ENCODE results near the gene KDM5B.

The KDM5B gene

GRCh38 chr1:202815120-202815519 is 6.9 kb upstream of the KDM5B start:
- no peak for TF ChIP-seq CTCF (IDR thresholded peaks at IDR 0.05; ENCODE audit: control insufficient read depth, insufficient read depth, low read depth, low read length, missing control alignments)
- no peak overlapping the region for H3K4me3 ChIP-seq (ENCODE audit: control insufficient read depth, low read depth, low read length)
- no peak for DNase-seq (ENCODE audit: low read depth)

DNA sequence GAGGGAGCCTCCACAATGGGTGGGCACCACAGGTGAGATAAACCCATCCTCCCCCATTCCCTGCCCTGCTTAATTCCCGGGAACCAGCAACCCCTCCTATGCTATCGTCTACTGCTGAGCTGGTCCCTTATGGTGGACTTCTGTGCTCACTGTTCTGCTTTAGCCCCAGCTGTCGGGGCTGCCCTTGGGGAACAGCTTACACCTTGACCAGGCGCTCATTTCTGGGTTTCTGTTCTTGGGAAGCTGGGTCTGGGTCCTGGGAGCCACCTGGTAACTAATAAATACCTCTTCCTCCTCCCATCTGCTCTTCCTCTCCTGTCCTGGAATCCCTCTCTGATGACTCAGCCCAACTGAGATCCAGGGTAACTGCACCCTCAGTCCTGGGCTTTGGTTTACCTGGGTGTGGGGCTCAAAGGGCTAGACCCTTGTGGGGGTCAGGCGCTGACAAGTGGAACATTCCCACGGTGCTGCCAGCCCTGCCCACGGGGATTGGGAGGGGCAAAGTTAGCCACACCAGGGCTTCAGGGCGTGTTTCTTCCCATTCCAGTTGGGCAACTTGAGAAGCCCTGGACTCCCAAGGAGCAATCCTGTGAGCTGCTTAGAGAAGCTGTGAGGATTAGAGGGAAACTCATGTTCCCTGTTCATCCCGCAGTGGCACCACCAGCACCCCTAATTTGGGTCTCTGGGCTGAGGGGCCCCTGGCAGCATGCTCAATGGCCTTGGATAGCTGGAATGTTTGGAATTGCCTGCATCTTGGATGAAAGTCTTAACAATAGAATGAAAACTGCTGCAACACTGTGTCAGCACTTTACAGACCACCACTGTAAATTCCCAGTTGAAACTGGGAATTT is 4.2 kb upstream of the KDM5B start:
- no peak overlapping the region; the same call in 1 of the 2 replicates for H3K4me3 ChIP-seq (ENCODE audit: control insufficient read depth, low read depth, low read length)
- TF ChIP-seq CTCF (IDR thresholded peaks at IDR 0.05; ENCODE audit: control insufficient read depth, insufficient read depth, low read depth, low read length, missing control alignments): no peak
- DNase-seq (ENCODE audit: low read depth): no peak

- DNase-seq (ENCODE audit: low read depth): no peak
- no peak for TF ChIP-seq CTCF (IDR thresholded peaks at IDR 0.05; ENCODE audit: control insufficient read depth, insufficient read depth, low read depth, low read length, missing control alignments)
- peak overlapping the region; percentile 81 for H3K4me3 ChIP-seq (ENCODE audit: control insufficient read depth, low read depth, low read length)
Measured at GRCh38 chr1:202811296-202812175, 3.3 kb upstream of the KDM5B start.

- TF ChIP-seq CTCF (IDR thresholded peaks at IDR 0.05; ENCODE audit: control insufficient read depth, insufficient read depth, low read depth, low read length, missing control alignments): no peak
- H3K4me3 ChIP-seq (ENCODE audit: control insufficient read depth, low read depth, low read length): peak within 1 kb of the TSS; percentile 81
- peak; percentile 83 for DNase-seq (ENCODE audit: low read depth)
Measured at GRCh38 chr1:202810615-202811295, 2.5 kb upstream of the KDM5B start, which contains the start of gene PCAT6. Gene PCAT6, plus strand, starts transcription at chr1:202810954.

GRCh38 chr1:202810193-202810614 is 2.0 kb upstream of the KDM5B start:
- TF ChIP-seq CTCF (IDR thresholded peaks at IDR 0.05; ENCODE audit: control insufficient read depth, insufficient read depth, low read depth, low read length, missing control alignments): no peak
- H3K4me3 ChIP-seq (ENCODE audit: control insufficient read depth, low read depth, low read length): peak overlapping the region; percentile 81
- DNase-seq (ENCODE audit: low read depth): no peak

DNA sequence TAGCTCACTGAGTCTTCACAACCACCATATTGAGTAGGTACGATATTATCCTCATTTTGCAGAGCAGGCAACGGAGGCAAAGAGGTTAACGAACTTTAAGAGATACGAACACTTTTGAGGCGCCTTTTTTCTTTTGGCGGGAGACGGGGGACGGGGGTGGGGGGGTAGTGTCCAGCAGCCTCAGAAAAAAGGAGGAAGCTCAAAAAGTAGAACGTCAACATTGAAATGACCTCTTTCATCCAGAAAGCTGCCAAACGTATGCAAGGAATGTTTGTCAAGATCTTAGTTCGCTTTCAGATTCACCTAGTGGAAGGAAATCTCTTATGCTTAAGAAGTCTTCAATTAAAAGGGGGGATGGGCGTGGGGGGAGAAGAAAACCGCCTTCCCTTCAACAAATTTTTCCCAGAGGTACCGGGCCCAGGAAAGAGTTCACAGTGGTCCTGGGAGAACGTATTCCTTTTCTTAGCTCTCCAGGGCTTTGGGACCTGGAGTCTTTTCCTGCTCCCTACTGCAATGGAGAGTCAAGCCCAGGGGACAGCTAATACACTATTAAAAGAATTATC is 1.5 kb upstream of the KDM5B start:
- DNase-seq (ENCODE audit: low read depth): no peak
- no peak for TF ChIP-seq CTCF (IDR thresholded peaks at IDR 0.05; ENCODE audit: control insufficient read depth, insufficient read depth, low read depth, low read length, missing control alignments)
- H3K4me3 ChIP-seq (ENCODE audit: control insufficient read depth, low read depth, low read length): no peak overlapping the region

All from AG09309 (cell line).